CD4-positive, alpha-beta T cell treated with Interleukin-17A for 4 hours (primary cell): ENCODE measurements around the gene PTPRK.
"Not testable (repeated sequence)": the region's sequence is repeated elsewhere in the genome, so short reads cannot be mapped to it uniquely, and the experiment has no call there.

ENCODE experiments used
- DNase-seq: peaks from one replicate; pipeline ENCODE4 v3.0.0-alpha.2; 2020; ENCODE audit warnings: mixed read lengths

PTPRK gene

GRCh38 chr6:128487746-128488145, 32.7 kb downstream of the PTPRK start:
- DNase-seq = no peak

- no peak for DNase-seq
These were observed 33.3 kb downstream of the PTPRK start for GRCh38 chr6:128487055-128487454.

GRCh38 chr6:128486580-128486979, 33.8 kb downstream of the PTPRK start:
- not testable (repeated sequence) for DNase-seq

GRCh38 chr6:128483472-128484135, 36.8 kb downstream of the PTPRK start:
- no peak for DNase-seq

GRCh38 chr6:128482642-128483041, 37.8 kb downstream of the PTPRK start:
- no peak for DNase-seq

GRCh38 chr6:128479991-128480390, 40.4 kb downstream of the PTPRK start:
- no peak for DNase-seq

GRCh38 chr6:128479048-128479666, 41.2 kb downstream of the PTPRK start:
- no peak for DNase-seq

- DNase-seq = no peak
These were observed 42.0 kb downstream of the PTPRK start for GRCh38 chr6:128478230-128479047.

GRCh38 chr6:128474933-128475332, 45.5 kb downstream of the PTPRK start:
- no peak for DNase-seq

GRCh38 chr6:128474481-128474880, 45.9 kb downstream of the PTPRK start:
- no peak for DNase-seq

GRCh38 chr6:128471907-128472306, 48.5 kb downstream of the PTPRK start:
- no peak for DNase-seq

- DNase-seq = no peak
These were observed 54.7 kb downstream of the PTPRK start for GRCh38 chr6:128465368-128466343.

- no peak for DNase-seq
These were observed 55.6 kb downstream of the PTPRK start for GRCh38 chr6:128464790-128465189.

GRCh38 chr6:128463942-128464341, 56.5 kb downstream of the PTPRK start:
- no peak for DNase-seq

GRCh38 chr6:128461501-128461900, 58.9 kb downstream of the PTPRK start:
- no peak for DNase-seq

- DNase-seq = no peak
These were observed 63.7 kb downstream of the PTPRK start for GRCh38 chr6:128456510-128457230.

GRCh38 chr6:128455959-128456358, 64.4 kb downstream of the PTPRK start:
- no peak for DNase-seq

GRCh38 chr6:128452713-128453112, 67.7 kb downstream of the PTPRK start:
- DNase-seq = no peak

- no peak for DNase-seq
These were observed 73.9 kb downstream of the PTPRK start for GRCh38 chr6:128446497-128446896.

GRCh38 chr6:128443553-128443952, 76.8 kb downstream of the PTPRK start:
- no peak for DNase-seq

- no peak for DNase-seq
These were observed 80.8 kb downstream of the PTPRK start for GRCh38 chr6:128439627-128440026.

- DNase-seq = no peak
These were observed 82.0 kb downstream of the PTPRK start for GRCh38 chr6:128438393-128438792.
